Right kidney (tissue), 1 donor: ENCODE data around the gene NPY4R2.
"Not testable (repeated sequence)": the region's sequence is repeated elsewhere in the genome, so short reads cannot be mapped to it uniquely, and the experiment has no call there.

Experiments
- DNase-seq: peaks from one replicate; pipeline ENCODE4 v3.0.0-alpha.2; 2016

The NPY4R2 gene

GRCh38 chr10:47933462-47933861 is 15.0 kb downstream of the NPY4R2 start:
- not testable (repeated sequence) for DNase-seq

DNA sequence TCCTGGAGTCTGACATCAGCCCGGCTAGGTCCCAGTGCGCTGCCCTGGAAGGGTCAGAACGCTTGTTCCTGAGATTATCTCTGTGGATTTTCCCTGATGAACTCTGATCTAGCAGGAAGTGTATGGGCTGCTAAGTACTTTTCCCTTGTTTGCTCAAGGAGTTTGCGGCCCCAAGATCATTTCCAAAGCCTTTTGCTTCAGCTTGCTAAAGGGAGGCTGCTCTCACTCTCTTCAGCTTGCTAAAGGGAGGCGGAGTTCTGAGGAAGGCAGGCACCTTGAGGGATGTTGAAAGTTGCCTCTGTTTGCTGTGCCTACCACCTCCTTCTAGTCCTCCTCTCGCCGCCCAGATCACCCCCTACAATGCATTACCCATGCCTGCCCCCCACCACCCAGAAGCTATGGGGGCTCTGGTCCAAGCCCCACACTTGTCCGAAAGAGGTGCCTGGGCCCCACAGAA is 18.3 kb downstream of the NPY4R2 start:
- DNase-seq, result not testable (repeated sequence)

DNA sequence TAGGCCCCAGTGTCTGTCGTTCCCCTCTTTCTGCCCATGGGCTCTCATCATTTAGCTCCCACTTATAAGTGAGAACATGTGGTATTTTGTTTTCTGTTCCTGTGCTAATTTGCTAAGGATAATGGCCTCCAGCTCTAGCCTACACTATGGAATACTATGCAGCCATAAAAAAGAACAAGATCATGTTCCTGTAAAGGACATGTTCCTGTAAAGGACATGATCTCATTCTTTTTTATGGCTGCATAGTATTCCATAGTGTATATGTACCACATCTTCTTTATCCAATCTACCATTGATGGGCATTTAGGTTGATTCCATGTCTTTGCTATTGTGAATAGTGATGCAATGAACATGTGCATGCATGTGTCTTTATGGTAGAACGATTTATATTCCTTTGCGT is 19.2 kb downstream of the NPY4R2 start:
- DNase-seq, result not testable (repeated sequence)

GRCh38 chr10:47940821-47941220 is 22.4 kb downstream of the NPY4R2 start:
- not testable (repeated sequence) for DNase-seq

GRCh38 chr10:47941379-47941778 is 22.9 kb downstream of the NPY4R2 start:
- DNase-seq, result not testable (repeated sequence)

DNA sequence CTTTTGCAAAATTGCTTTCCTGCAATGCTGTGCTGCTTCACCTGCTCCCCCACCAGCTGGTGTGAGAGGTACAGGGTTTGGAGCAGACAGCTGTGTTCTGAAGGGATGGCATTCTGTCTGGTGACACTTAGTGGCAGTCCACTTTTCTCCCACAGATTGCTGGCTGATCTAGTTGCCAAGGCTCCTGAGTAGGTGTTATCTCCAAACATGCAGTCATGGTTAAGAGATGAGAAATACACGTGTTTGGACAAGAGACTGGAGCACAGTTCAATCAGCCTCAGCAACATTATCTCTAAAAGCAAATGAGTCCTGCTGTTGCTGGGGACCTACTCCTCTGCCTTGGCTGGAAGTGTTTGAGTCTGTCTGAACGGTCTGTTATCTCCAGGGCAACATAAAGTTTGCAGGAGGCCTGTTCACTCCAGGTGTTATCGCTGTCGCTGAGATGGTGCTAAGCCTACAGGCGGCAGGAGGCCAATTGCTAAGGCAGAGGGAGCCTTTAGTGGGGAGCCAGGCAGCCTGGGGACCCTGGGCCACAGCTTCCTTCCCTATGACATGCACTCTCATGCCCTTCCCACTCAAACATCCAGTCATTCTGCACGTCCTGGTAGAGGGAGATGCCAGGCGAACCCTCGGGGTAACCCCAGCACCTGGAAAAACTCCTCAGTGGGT is 24.0 kb downstream of the NPY4R2 start:
- not testable (repeated sequence) for DNase-seq

GRCh38 chr10:47943328-47943727 is 24.9 kb downstream of the NPY4R2 start:
- not testable (repeated sequence) for DNase-seq

GRCh38 chr10:47947424-47947823 is 29.0 kb downstream of the NPY4R2 start:
- DNase-seq, result not testable (repeated sequence)

- DNase-seq, result not testable (repeated sequence)
Observed at GRCh38 chr10:47957158-47957557, 38.7 kb downstream of the NPY4R2 start.

GRCh38 chr10:47959677-47960076 is 41.2 kb downstream of the NPY4R2 start:
- not testable (repeated sequence) for DNase-seq

- DNase-seq, result not testable (repeated sequence)
Observed at GRCh38 chr10:47960699-47961098, 42.2 kb downstream of the NPY4R2 start.

DNA sequence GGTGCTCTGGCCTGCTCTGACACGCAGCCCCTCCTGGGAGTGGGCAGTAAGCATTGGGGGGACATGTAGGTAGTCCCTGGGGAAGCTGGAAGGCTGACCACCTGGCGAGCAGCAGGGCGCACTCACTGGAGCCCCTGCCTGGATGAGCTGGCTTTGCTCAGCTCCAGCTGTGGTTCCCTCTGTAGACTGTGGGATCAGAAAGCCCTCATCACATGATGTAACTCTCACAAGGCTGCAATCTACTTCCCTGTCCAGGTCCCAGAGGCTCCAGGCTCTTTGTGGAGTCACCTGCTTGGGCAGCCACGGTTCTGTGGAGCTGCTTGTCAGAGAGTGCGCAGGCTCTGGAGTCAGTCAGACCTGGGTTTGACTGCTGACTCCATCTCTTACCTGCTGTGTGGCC is 44.3 kb downstream of the NPY4R2 start:
- DNase-seq, result not testable (repeated sequence)

DNA sequence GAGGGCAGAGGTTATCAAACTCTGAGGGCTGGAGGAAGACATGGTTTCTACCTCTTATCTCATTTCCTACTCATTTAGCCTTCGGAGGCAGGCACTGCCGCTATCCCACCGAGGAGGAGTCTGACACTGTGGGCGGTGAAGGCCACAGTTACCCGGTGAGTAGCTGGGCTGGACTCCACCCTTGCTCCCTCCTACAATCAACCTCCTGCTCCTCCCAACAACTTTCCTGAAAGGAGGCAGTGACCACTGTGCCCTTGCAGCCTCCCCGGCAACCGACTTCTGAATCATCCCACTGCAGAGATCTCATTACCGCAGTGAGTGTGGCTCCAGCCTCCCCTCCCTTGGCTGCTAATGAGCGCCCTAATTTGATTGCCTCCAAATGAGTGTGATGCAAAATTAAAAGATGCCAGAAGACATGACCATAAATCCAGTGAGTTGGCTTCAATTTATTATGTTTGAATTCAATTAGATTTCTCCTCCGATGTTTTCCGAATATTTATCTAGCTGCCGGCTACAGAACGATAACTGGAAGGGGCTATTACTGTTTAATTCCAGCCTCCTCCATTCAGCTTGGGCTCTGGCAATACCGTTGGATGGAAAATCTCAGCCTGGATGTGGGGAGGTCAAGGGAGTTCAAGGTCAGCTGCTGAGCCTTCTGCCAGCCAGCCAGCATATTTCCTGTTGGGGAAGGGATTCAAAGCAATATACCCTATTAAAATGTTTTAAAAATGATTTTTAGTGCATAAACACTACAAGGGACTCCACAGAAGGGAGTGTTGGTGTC is 46.0 kb downstream of the NPY4R2 start:
- DNase-seq, result not testable (repeated sequence)

- not testable (repeated sequence) for DNase-seq
Observed at GRCh38 chr10:47968988-47969387, 50.5 kb downstream of the NPY4R2 start.

GRCh38 chr10:47970047-47970446 is 51.6 kb downstream of the NPY4R2 start:
- DNase-seq, result not testable (repeated sequence)

GRCh38 chr10:47971598-47971997 is 53.1 kb downstream of the NPY4R2 start:
- DNase-seq, result not testable (repeated sequence)

- DNase-seq, result not testable (repeated sequence)
Observed at GRCh38 chr10:47972077-47972476, 53.6 kb downstream of the NPY4R2 start.
